K562 (cell line): Measurements from ENCODE around the gene PSMD2. TPM values are rescaled to one million over a fixed set of nuclear protein-coding genes. Genes with fewer than 3 reads are reported as not detected.

ENCODE experiments used
- ATAC-seq: fragments of 200-7000 bp; cut with Tn5 transposase; 3 replicates; pipeline ENCODE4 v1.9.1; 2020; ENCODE audit warnings: moderate library complexity
- BruUV-seq: library from RNA; stranded (reverse); fragments of 400-500 nt; replicated peaks from 2 replicates; lab custom pipeline; 2021; lab: Mats Ljungman, UMichigan
- CTCF ChIA-PET: fragments of 300-600 bp; formaldehyde crosslinking; extraction: SDS; loops from one replicate; lab custom pipeline; 2021; ENCODE audit warnings: low intra/inter-chr PET ratio; lab: Yijun Ruan, JAX
- POLR2A ChIA-PET: fragments of 300-600, 350-650 bp; sonication (Branson Sonifier 250); formaldehyde crosslinking; extraction: SDS; loops from one replicate; lab custom pipeline; 2021; ENCODE audit warnings: antibody characterized with exemption, inconsistent platforms; lab: Yijun Ruan, JAX
- DNase-seq, 4 experiments: peaks; one replicate each; pipeline versions ENCODE4 v3.0.0 to v3.0.0-alpha.2; 2011 to 2018; ENCODE audit warnings: low spot score in 3 of 4, mixed read lengths in 3 of 4; ENCODE audit errors: extremely low read depth in 1 of 4
- FAIRE-seq: peaks from 2 replicates; lab custom pipeline; 2011; peaks lifted over from hg19 to GRCh38; lab: Jason Lieb, UNC
- H2AFZ ChIP-seq: 2 replicates; pipeline ENCODE4 v1.6.0; 2011; ENCODE audit warnings: low read depth, low read length, control low read depth, inconsistent platforms
- H3K27ac ChIP-seq: fragments of 200-600 bp; 3 replicates; pipeline ENCODE4 v1.8.0; 2011; ENCODE audit warnings: low read depth, mild to moderate bottlenecking, control low read depth, inconsistent platforms, low read length, moderate library complexity, mixed read lengths; ENCODE audit errors: extremely low read depth
- H3K27me3 ChIP-seq, 2 experiments: fragments of 300-600 bp in 1 of 2; 2 replicates in 1 of 2; 3 replicates in 1 of 2; pipeline versions ENCODE4 v1.6.0 to v1.8.0; 2011; ENCODE audit warnings: inconsistent platforms in 2 of 2, low read length in 2 of 2, mild to moderate bottlenecking in 1 of 2, mixed read lengths in 1 of 2, moderate library complexity in 1 of 2; ENCODE audit not compliant: control insufficient read depth in 2 of 2, insufficient read depth in 2 of 2
- H3K36me3 ChIP-seq: fragments of 300-600 bp; 3 replicates; pipeline ENCODE4 v1.8.0; 2011; ENCODE audit warnings: mild to moderate bottlenecking, low read length, inconsistent platforms; ENCODE audit not compliant: control insufficient read depth, insufficient read depth
- H3K4me1 ChIP-seq, 2 experiments: fragments of 200-600 bp in 1 of 2; replicated peaks in 1 of 2; 2 replicates in 1 of 2; 3 replicates in 1 of 2; pipeline versions ENCODE4 v1.5.1 to v1.8.0; 2011; ENCODE audit warnings: inconsistent platforms in 2 of 2, low read length in 2 of 2, mild to moderate bottlenecking in 1 of 2, mixed read lengths in 1 of 2, moderate library complexity in 1 of 2; ENCODE audit not compliant: control insufficient read depth in 2 of 2, insufficient read depth in 2 of 2
- H3K4me2 ChIP-seq: 2 replicates; pipeline ENCODE4 v1.6.1; 2011; ENCODE audit warnings: low read length, control low read depth, inconsistent platforms, mixed read lengths; ENCODE audit not compliant: insufficient read depth
- H3K4me3 ChIP-seq: fragments of 200-600 bp; sonication (generic), shearing (Covaris generic); 2 replicates; pipeline ENCODE4 v1.5.1; 2016; ENCODE audit warnings: control low read depth, inconsistent platforms
- H3K79me2 ChIP-seq: fragments of 200-600 bp; 3 replicates; pipeline ENCODE4 v1.8.0; 2011; ENCODE audit warnings: low read length, inconsistent platforms; ENCODE audit not compliant: control insufficient read depth, insufficient read depth
- H3K9ac ChIP-seq, 2 experiments: 2 replicates each; pipeline versions ENCODE4 v1.6.0 to v1.6.1; 2011; ENCODE audit warnings: low read depth in 2 of 2, low read length in 2 of 2, control low read depth in 1 of 2, inconsistent platforms in 1 of 2, mild to moderate bottlenecking in 1 of 2, mixed read lengths in 1 of 2; ENCODE audit not compliant: insufficient read depth in 1 of 2
- H3K9me1 ChIP-seq: one replicate; pipeline ENCODE4 v1.6.0; 2011; ENCODE audit warnings: inconsistent platforms, mild to moderate bottlenecking, low read length, moderate library complexity; ENCODE audit not compliant: control insufficient read depth, insufficient read depth
- H3K9me3 ChIP-seq: replicated peaks from 2 replicates; pipeline ENCODE4 v1.5.1; 2011; ENCODE audit warnings: low read depth, low read length, inconsistent platforms; ENCODE audit not compliant: control insufficient read depth, insufficient read depth
- H4K20me1 ChIP-seq: replicated peaks from 2 replicates; pipeline ENCODE4 v1.6.1; 2011; ENCODE audit warnings: low read length, inconsistent platforms, mixed read lengths; ENCODE audit not compliant: control insufficient read depth, insufficient read depth
- CTCF ChIP-seq, 3 experiments: IDR thresholded peaks in 2 of 3; conservative IDR thresholded peaks in 1 of 3; 2 replicates each; pipeline ENCODE4 v1.5.1; 2011 to 2012; ENCODE audit warnings: low read length in 3 of 3, mild to moderate bottlenecking in 3 of 3, control low read depth in 2 of 3, improper control_type of control experiment in 1 of 3, inconsistent platforms in 1 of 3, low read depth in 1 of 3, mixed read lengths in 1 of 3, moderate library complexity in 1 of 3; ENCODE audit not compliant: insufficient read depth in 2 of 3
- GATA2 ChIP-seq: sonication (generic); formaldehyde crosslinking; IDR thresholded peaks from 2 replicates; pipeline ENCODE4 v1.4.0; 2020; ENCODE audit warnings: mild to moderate bottlenecking, missing genetic modification reagents
- SIN3A ChIP-seq, 2 experiments: fragments of 150-350 bp in 1 of 2; IDR thresholded peaks; 2 replicates each; pipeline ENCODE4 v1.6.1; 2011 to 2016; ENCODE audit warnings: borderline replicate concordance in 2 of 2, low read depth in 2 of 2, low read length in 2 of 2, mild to moderate bottlenecking in 2 of 2, moderate library complexity in 2 of 2; ENCODE audit not compliant: control insufficient read depth in 1 of 2
- WGBS: fragments of 100-300 bp; shearing (Covaris generic); methylation state at CpG from one replicate; pipeline ENCODE4 v1.1.6; 2016; ENCODE audit warnings: low coverage, mixed read lengths; ENCODE audit not compliant: insufficient coverage; ENCODE audit errors: missing lambda C conversion rate; 5-methylcytosine and 5-hydroxymethylcytosine counted together
- in situ Hi-C: fragments of 300-500 bp; cut with MboI; formaldehyde crosslinking; loops from 4 replicates; pipeline ENCODE4 v1.15.0; 2018; ENCODE audit warnings: inconsistent platforms, mixed read lengths
- intact Hi-C: fragments of 100-400 bp; cut with micrococcal nuclease; formaldehyde crosslinking; loops from 2 replicates; pipeline ENCODE4 v1.14.2; 2022
- polyA plus RNA-seq, 8 experiments: library from polyadenylated mRNA; depleted of rRNA in 4 of 8; stranded (reverse) in 5 of 8; unstranded in 3 of 8; fragments of >200 nt; fragmentation: Nextera tagmentation in 2 of 8; fragmentation: Illumina TruSeq in 1 of 8; extraction: Ambion mirVana in 2 of 8; extraction: Trizol in 1 of 8; gene quantifications; 2 replicates each; pipeline versions ENCODE4 v1.2.1 to v1.2.3, GENCODE V29; 2011 to 2014; ENCODE audit warnings: inconsistent platforms in 1 of 8, missing spikeins in 1 of 8
- total RNA-seq, 7 experiments: library from RNA; depleted of rRNA in 6 of 7; stranded (reverse); fragments of >200 nt in 6 of 7; fragmentation: Illumina TruSeq in 2 of 7; extraction: Trizol in 2 of 7; gene quantifications; 2 replicates each; pipeline versions ENCODE4 v1.2.1 to v1.2.3, GENCODE V29; 2011 to 2021; ENCODE audit warnings: low replicate concordance in 1 of 7

PSMD2 gene
- total and polyA plus RNA-seq, 9 of the 15 experiments (the other 6 are each of a cell fraction or from before 2014, with no cell fraction given): 152 to 484 (median 295) TPM

- TSS peak; percentile 36 for BruUV-seq
- WGBS: 53% methylated on average over 6 of the region's 7 CpGs
Observed at GRCh38 chr3:184308744-184309143, 9.7 kb downstream of the PSMD2 start.

More at GRCh38 chr3:184308744-184309143, 9.7 kb downstream of the PSMD2 start:
- DNase-seq (peak in 1 of 4 experiments; percentile 27), FAIRE-seq (no peak), ATAC-seq (peak; percentile 68)
- ChIA-PET CTCF (no interaction called here), POLR2A (interaction anchor here (0.7 kb wide), 1 partner anchor 9 kb away, joined by 3 read pairs; no protein-coding TSS in a partner anchor)
- H3K27ac ChIP-seq: no peak overlapping the region
- TF ChIP-seq GATA2: 0 out of 2 replicates have a peak, but pooled peaks have one; percentile 41
- peak in 2 of 3 experiments; percentile 36 to 37; a peak in 2 of 6 replicates for TF ChIP-seq CTCF (IDR thresholded peaks at IDR 0.05 in 2 of 3, conservative IDR thresholded peaks at IDR 0.05 in 1 of 3; ENCODE audit: insufficient read depth in 2 of 3, low read depth in 1 of 3, low read length in 3 of 3)
- TF ChIP-seq SIN3A (IDR thresholded peaks at IDR 0.05; ENCODE audit: borderline replicate concordance in 2 of 2, control insufficient read depth in 1 of 2, low read depth in 2 of 2, low read length in 2 of 2): no peak
- H3K36me3 ChIP-seq: peaks cover 58% of the 10 kb centered on the region
- H2AFZ ChIP-seq: no peak overlapping the region
- no peaks in the 10 kb centered on the region for H3K9me1 ChIP-seq
- H3K27me3 ChIP-seq: no peaks in the 10 kb centered on the region
- H3K79me2 ChIP-seq: no peaks in the 10 kb centered on the region
- H4K20me1 ChIP-seq: 0 out of 2 replicates have a peak, but pooled peaks cover 5% of the 10 kb centered on the region
- H3K9me3 ChIP-seq: no peaks in the 10 kb centered on the region
- peaks cover 0 to 3% of the 10 kb centered on the region in 2 experiments; a peak in 3 of 5 replicates for H3K4me1 ChIP-seq
- no peak overlapping the region for H3K4me2 ChIP-seq
- no peak overlapping the region for H3K9ac ChIP-seq
- in situ Hi-C loops (no loop called here), intact Hi-C loops (no loop called here)
- H3K4me3 ChIP-seq: no peak overlapping the region
